HepG2 (cell line): ENCODE data around the gene CCND1. TPM values are rescaled to one million over a fixed set of nuclear protein-coding genes. Genes with fewer than 3 reads are reported as not detected.

Source experiments
- ATAC-seq: fragments of 200-7000 bp; cut with Tn5 transposase; 3 replicates; pipeline ENCODE4 v1.9.1; 2020; ENCODE audit warnings: mild to moderate bottlenecking, moderate library complexity
- BruUV-seq: library from RNA; stranded (reverse); fragments of 400-500 nt; replicated peaks from 2 replicates; lab custom pipeline; 2021; lab: Mats Ljungman, UMichigan
- CTCF ChIA-PET: fragments of 300-600 bp; formaldehyde crosslinking; extraction: SDS; loops from one replicate; lab custom pipeline; 2021; ENCODE audit warnings: low total read pairs, inconsistent platforms, low intra/inter-chr PET ratio; lab: Yijun Ruan, JAX
- POLR2A ChIA-PET: fragments of 350-600 bp; sonication (Branson Sonifier 250); formaldehyde crosslinking; loops from one replicate; lab custom pipeline; 2020; ENCODE audit warnings: antibody characterized with exemption, inconsistent platforms; lab: Yijun Ruan, JAX
- DNase-seq: peaks from one replicate; pipeline ENCODE4 v3.0.0-alpha.2; 2015; ENCODE audit warnings: low spot score
- FAIRE-seq: peaks from 3 replicates; lab custom pipeline; 2011; peaks lifted over from hg19 to GRCh38; lab: Jason Lieb, UNC
- H2AFZ ChIP-seq: one replicate; pipeline ENCODE4 v1.6.1; 2011; ENCODE audit warnings: low read length, inconsistent platforms
- H3K27ac ChIP-seq: fragments of 300-600 bp; 3 replicates; pipeline ENCODE4 v1.8.0; 2011; ENCODE audit warnings: mixed run types, mild to moderate bottlenecking, mixed read lengths, low read length, inconsistent platforms; ENCODE audit not compliant: insufficient read depth; ENCODE audit errors: extremely low read length
- H3K27me3 ChIP-seq, 2 experiments: fragments of 200-600 bp in 1 of 2; 2 replicates in 1 of 2; 3 replicates in 1 of 2; pipeline versions ENCODE4 v1.6.0 to v1.8.0; 2011; ENCODE audit warnings: low read length in 2 of 2, mild to moderate bottlenecking in 2 of 2, moderate library complexity in 2 of 2, inconsistent platforms in 1 of 2; ENCODE audit not compliant: insufficient read depth in 2 of 2, control insufficient read depth in 1 of 2
- H3K36me3 ChIP-seq, 2 experiments: fragments of 200-600 bp in 1 of 2; replicated peaks in 1 of 2; 2 replicates in 1 of 2; 3 replicates in 1 of 2; pipeline versions ENCODE4 v1.5.1 to v1.8.0; 2011; ENCODE audit warnings: low read length in 2 of 2, inconsistent platforms in 1 of 2; ENCODE audit not compliant: insufficient read depth in 2 of 2, control insufficient read depth in 1 of 2
- H3K4me1 ChIP-seq: 2 replicates; pipeline ENCODE4 v1.5.1; 2012; ENCODE audit warnings: low read length, inconsistent platforms; ENCODE audit not compliant: insufficient read depth
- H3K4me2 ChIP-seq: 2 replicates; pipeline ENCODE4 v1.6.0; 2011; ENCODE audit warnings: low read depth, low read length, inconsistent platforms
- H3K4me3 ChIP-seq, 3 experiments: fragments of 200-600 bp in 1 of 3; sonication (generic), shearing (Covaris generic) in 1 of 3; replicated peaks in 1 of 3; 2 replicates each; pipeline ENCODE4 v1.5.1; 2011 to 2016; ENCODE audit warnings: low read length in 3 of 3, inconsistent platforms in 2 of 3, low read depth in 2 of 3, mild to moderate bottlenecking in 2 of 3, control low read depth in 1 of 3, mixed read lengths in 1 of 3; ENCODE audit not compliant: insufficient read depth in 1 of 3
- H3K79me2 ChIP-seq: one replicate; pipeline ENCODE4 v1.6.1; 2011; ENCODE audit warnings: low read length, inconsistent platforms; ENCODE audit not compliant: insufficient read depth
- H3K9ac ChIP-seq: 2 replicates; pipeline ENCODE4 v1.6.0; 2011; ENCODE audit warnings: mild to moderate bottlenecking, low read depth, low read length, inconsistent platforms; ENCODE audit not compliant: insufficient read depth
- H3K9me3 ChIP-seq: 2 replicates; pipeline ENCODE4 v1.5.1; 2012; ENCODE audit warnings: mild to moderate bottlenecking, low read length
- H4K20me1 ChIP-seq: 2 replicates; pipeline ENCODE4 v1.6.0; 2011; ENCODE audit warnings: inconsistent platforms, mild to moderate bottlenecking, low read length, moderate library complexity; ENCODE audit not compliant: insufficient read depth
- FOXJ3 ChIP-seq: sonication (generic); formaldehyde crosslinking; IDR thresholded peaks from 2 replicates; pipeline ENCODE4 v1.4.0; 2020; ENCODE audit warnings: missing genetic modification reagents, mild to moderate bottlenecking, borderline replicate concordance
- FOXO4 ChIP-seq: sonication (generic); formaldehyde crosslinking; conservative IDR thresholded peaks from 2 replicates; pipeline ENCODE4 v1.8.1; 2023; ENCODE audit warnings: missing genetic modification reagents
- HNRNPL ChIP-seq: fragments of 200-400 bp; formaldehyde crosslinking; IDR thresholded peaks from 2 replicates; pipeline ENCODE4 v1.6.1; 2017; ENCODE audit warnings: mild to moderate bottlenecking, low read depth, low read length
- ZBTB46 ChIP-seq: sonication (generic); formaldehyde crosslinking; IDR thresholded peaks from 2 replicates; pipeline ENCODE4 v1.4.0; 2020; ENCODE audit warnings: mild to moderate bottlenecking, missing genetic modification reagents, borderline replicate concordance
- ZNF30 ChIP-seq: sonication (generic); formaldehyde crosslinking; IDR thresholded peaks from 2 replicates; pipeline ENCODE4 v1.5.0; 2020; ENCODE audit warnings: mild to moderate bottlenecking, missing genetic modification reagents
- ZNF740 ChIP-seq: sonication (generic); formaldehyde crosslinking; IDR thresholded peaks from 2 replicates; pipeline ENCODE4 v1.4.0; 2020; ENCODE audit warnings: missing genetic modification reagents
- ZNF75D ChIP-seq: sonication (generic); formaldehyde crosslinking; IDR thresholded peaks from 2 replicates; pipeline ENCODE4 v1.8.1; 2023; ENCODE audit warnings: missing genetic modification reagents, mild to moderate bottlenecking, borderline replicate concordance
- ZNF776 ChIP-seq: sonication (generic); formaldehyde crosslinking; IDR thresholded peaks from 2 replicates; pipeline ENCODE4 v1.4.0; 2020; ENCODE audit warnings: mild to moderate bottlenecking, missing genetic modification reagents
- ZNF780A ChIP-seq: sonication (generic); formaldehyde crosslinking; IDR thresholded peaks from 2 replicates; pipeline ENCODE4 v1.8.0; 2022; ENCODE audit warnings: mild to moderate bottlenecking, missing genetic modification reagents, moderate library complexity
- WGBS: methylation state at CpG from one replicate; pipeline ENCODE4 v1.1.6; 2017; ENCODE audit warnings: low lambda C conversion rate; 5-methylcytosine and 5-hydroxymethylcytosine counted together
- in situ Hi-C: cut with HindIII; loops from 2 replicates; pipeline ENCODE4 v1.10.0; 2017; ENCODE audit warnings: low pct_unique_long_range_greater_than_20kb; ENCODE audit not compliant: extremely low pct_ligation_motif_present
- intact Hi-C: fragments of 100-400 bp; cut with micrococcal nuclease; formaldehyde crosslinking; loops from one replicate; pipeline ENCODE4 v1.10.0; 2022; ENCODE audit not compliant: unreplicated experiment
- polyA plus RNA-seq, 8 experiments: library from polyadenylated mRNA; depleted of rRNA in 3 of 8; stranded (reverse) in 7 of 8; unstranded in 1 of 8; fragments of >200 nt; fragmentation: Illumina TruSeq in 4 of 8; extraction: Trizol in 4 of 8; gene quantifications; 2 replicates each; pipeline versions ENCODE4 v1.2.1 to v1.2.3, GENCODE V29; 2011 to 2016; ENCODE audit warnings: low read depth in 4 of 8, missing spikeins in 1 of 8, mixed read lengths in 1 of 8; ENCODE audit not compliant: insufficient read depth in 1 of 8
- total RNA-seq, 5 experiments: library from RNA; depleted of rRNA; stranded (reverse); fragments of >200 nt; fragmentation: Illumina TruSeq; extraction: Trizol; gene quantifications; 2 replicates each; pipeline ENCODE4 v1.2.3, GENCODE V29; 2016; ENCODE audit warnings: low read depth in 1 of 5

Gene CCND1
- total and polyA plus RNA-seq, 2 of the 13 experiments (the other 11 are each of a cell fraction or from before 2014, with no cell fraction given), result 107 to 136 TPM

GRCh38 chr11:69674267-69674885 lies 33.4 kb downstream of the CCND1 start:
- no peaks in the 10 kb centered on the region for H3K27me3 ChIP-seq
- ChIA-PET CTCF (interaction anchor here (1.1 kb wide), 1 partner anchor 32 kb away, joined by 4 read pairs; no protein-coding TSS in a partner anchor), POLR2A (interaction anchor here (0.9 to 4.1 kb wide), 12 partner anchors 10 to 573 kb away, joined by 3 to 80 read pairs (median 4); no protein-coding TSS in a partner anchor)
- H3K27ac ChIP-seq, result peak overlapping the region; percentile 76
- BruUV-seq, result TSS peak; percentile 54
- intact Hi-C loops, result no loop called here
- WGBS, result 0% methylated on average over 11 of the region's 18 CpGs
- in situ Hi-C loops, result loop anchor here (10.0 kb wide), 1 partner anchor 570 kb away; no protein-coding TSS in a partner anchor
- H3K4me2 ChIP-seq, result peak overlapping the region; percentile 90
- no peak for FAIRE-seq
- H3K9me3 ChIP-seq, result no peaks in the 10 kb centered on the region
- H3K4me1 ChIP-seq, result peaks cover 43% of the 10 kb centered on the region
- H3K9ac ChIP-seq, result peak overlapping the region; percentile 97
- no peak for DNase-seq
- ATAC-seq, result peak; percentile 21
- H3K4me3 ChIP-seq, result peak overlapping the region; percentile 86 to 96 (median 90)
- H3K36me3 ChIP-seq, result peaks cover 4 to 17% of the 10 kb centered on the region in 2 experiments; a peak in 4 of 5 replicates
- H2AFZ ChIP-seq, result no peak overlapping the region
- TF ChIP-seq ZBTB46 (CRISPR knock-in tag), result 0 out of 2 replicates have a peak, but pooled peaks have one; percentile 8
- no peak for TF ChIP-seq HNRNPL
- 0 out of 2 replicates have a peak, but pooled peaks have one; percentile 82 for TF ChIP-seq FOXO4 (CRISPR knock-in tag)
- TF ChIP-seq ZNF740 (CRISPR knock-in tag), result 0 out of 2 replicates have a peak, but pooled peaks have one; percentile 50
- TF ChIP-seq ZNF30 (CRISPR knock-in tag), result 0 out of 2 replicates have a peak, but pooled peaks have one; percentile 3
- peak; percentile 1; the same call in 1 of the 2 replicates for TF ChIP-seq ZNF75D
- TF ChIP-seq ZNF776 (CRISPR knock-in tag), result no peak
- 0 out of 2 replicates have a peak, but pooled peaks have one; percentile 4 for TF ChIP-seq ZNF780A (CRISPR knock-in tag)
- 0 out of 2 replicates have a peak, but pooled peaks have one; percentile 19 for TF ChIP-seq FOXJ3 (CRISPR knock-in tag)
- TF ChIP-seq, all 625 proteins: peak for 7
- H4K20me1 ChIP-seq, result peaks cover 3% of the 10 kb centered on the region; the same call in 1 of the 2 replicates
- H3K79me2 ChIP-seq, result peaks cover 20% of the 10 kb centered on the region
